ENCODE results near the gene MSN. TPM values are rescaled to one million over a fixed set of nuclear protein-coding genes. Genes with fewer than 3 reads are reported as not detected.

MSN gene
- total and polyA plus RNA-seq, 10 of the 15 experiments (the other 5 are each of a cell fraction or from before 2014, with no cell fraction given): 93.8 to 432 (median 270) TPM

- TF ChIP-seq, protein P1, sequence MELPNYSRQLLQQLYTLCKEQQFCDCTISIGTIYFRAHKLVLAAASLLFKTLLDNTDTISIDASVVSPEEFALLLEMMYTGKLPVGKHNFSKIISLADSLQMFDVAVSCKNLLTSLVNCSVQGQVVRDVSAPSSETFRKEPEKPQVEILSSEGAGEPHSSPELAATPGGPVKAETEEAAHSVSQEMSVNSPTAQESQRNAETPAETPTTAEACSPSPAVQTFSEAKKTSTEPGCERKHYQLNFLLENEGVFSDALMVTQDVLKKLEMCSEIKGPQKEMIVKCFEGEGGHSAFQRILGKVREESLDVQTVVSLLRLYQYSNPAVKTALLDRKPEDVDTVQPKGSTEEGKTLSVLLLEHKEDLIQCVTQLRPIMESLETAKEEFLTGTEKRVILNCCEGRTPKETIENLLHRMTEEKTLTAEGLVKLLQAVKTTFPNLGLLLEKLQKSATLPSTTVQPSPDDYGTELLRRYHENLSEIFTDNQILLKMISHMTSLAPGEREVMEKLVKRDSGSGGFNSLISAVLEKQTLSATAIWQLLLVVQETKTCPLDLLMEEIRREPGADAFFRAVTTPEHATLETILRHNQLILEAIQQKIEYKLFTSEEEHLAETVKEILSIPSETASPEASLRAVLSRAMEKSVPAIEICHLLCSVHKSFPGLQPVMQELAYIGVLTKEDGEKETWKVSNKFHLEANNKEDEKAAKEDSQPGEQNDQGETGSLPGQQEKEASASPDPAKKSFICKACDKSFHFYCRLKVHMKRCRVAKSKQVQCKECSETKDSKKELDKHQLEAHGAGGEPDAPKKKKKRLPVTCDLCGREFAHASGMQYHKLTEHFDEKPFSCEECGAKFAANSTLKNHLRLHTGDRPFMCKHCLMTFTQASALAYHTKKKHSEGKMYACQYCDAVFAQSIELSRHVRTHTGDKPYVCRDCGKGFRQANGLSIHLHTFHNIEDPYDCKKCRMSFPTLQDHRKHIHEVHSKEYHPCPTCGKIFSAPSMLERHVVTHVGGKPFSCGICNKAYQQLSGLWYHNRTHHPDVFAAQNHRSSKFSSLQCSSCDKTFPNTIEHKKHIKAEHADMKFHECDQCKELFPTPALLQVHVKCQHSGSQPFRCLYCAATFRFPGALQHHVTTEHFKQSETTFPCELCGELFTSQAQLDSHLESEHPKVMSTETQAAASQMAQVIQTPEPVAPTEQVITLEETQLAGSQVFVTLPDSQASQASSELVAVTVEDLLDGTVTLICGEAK (IDR thresholded peaks at IDR 0.05; ENCODE audit: borderline replicate concordance): no peak
These were observed 11.7 kb downstream of the MSN start (continued) for GRCh38 chrX:65679071-65679540.

- Histone ChIP-seq H3K4me1 (ENCODE audit: control insufficient read depth, insufficient read depth, low read length) (peaks cover 24% of the 10 kb centered on the region), H3K27me3 (replicated peaks in 1 of 2; ENCODE audit: control insufficient read depth in 2 of 2, insufficient read depth in 2 of 2, low read length in 1 of 2) (no peaks in the 10 kb centered on the region), H3K4me3 (no peak overlapping the region), H2AFZ (ENCODE audit: control insufficient read depth, low read depth, low read length) (no peak overlapping the region), H3K9ac (ENCODE audit: control insufficient read depth, insufficient read depth, low read length) (no peak overlapping the region), H3K36me3 (ENCODE audit: control insufficient read depth in 2 of 2, insufficient read depth in 2 of 2, low read length in 1 of 2) (peaks cover 0 to 3% of the 10 kb centered on the region in 2 experiments; a peak in 1 of 4 replicates), H3K27ac (ENCODE audit: control insufficient read depth, insufficient read depth) (no peak overlapping the region), H3K79me2 (ENCODE audit: control insufficient read depth, insufficient read depth, low read length) (peaks cover 85% of the 10 kb centered on the region), H3K9me3 (replicated peaks; ENCODE audit: control insufficient read depth, insufficient read depth, low read length) (no peaks in the 10 kb centered on the region), H4K20me1 (ENCODE audit: control insufficient read depth, insufficient read depth) (no peaks in the 10 kb centered on the region), H3K4me2 (ENCODE audit: control insufficient read depth, insufficient read depth) (no peak overlapping the region)
- ATAC-seq (peak; percentile 15), FAIRE-seq (no peak), DNase-seq (ENCODE audit: low read depth, low spot score) (no peak)
- RAD21 ChIA-PET (ENCODE audit: unreplicated experiment): interaction anchor here (1.6 kb wide), 1 partner anchor 9 kb away, joined by 5 read pairs; no protein-coding TSS in a partner anchor
- BruUV-seq (replicated peaks): no TSS peak
- POLR2A ChIA-PET: interaction anchor here (0.7 to 1.3 kb wide), 2 partner anchors 9 to 12 kb away, joined by 3 to 4 read pairs; no protein-coding TSS in a partner anchor
- intact Hi-C loops (cut with micrococcal nuclease; ENCODE audit: unreplicated experiment): no loop called here
- in situ Hi-C loops (cut with MboI): no loop called here
- CTCF ChIA-PET: interaction anchor here (1.2 to 1.9 kb wide), 2 partner anchors 13 to 16 kb away, joined by 3 to 12 read pairs; no protein-coding TSS in a partner anchor
- SMC1A ChIA-PET (ENCODE audit: uncharacterized antibody, unreplicated experiment): interaction anchor here (1.0 to 1.5 kb wide), 2 partner anchors 8 to 15 kb away, joined by 3 read pairs; no protein-coding TSS in a partner anchor
- TF ChIP-seq HDGF (IDR thresholded peaks at IDR 0.05) (no peak), TCF7 (IDR thresholded peaks at IDR 0.05; ENCODE audit: borderline replicate concordance) (no peak), HCFC1 (IDR thresholded peaks at IDR 0.05; ENCODE audit: low read length) (no peak), TCF12 (IDR thresholded peaks at IDR 0.05; ENCODE audit: low read depth, low read length) (no peak), JUNB (IDR thresholded peaks at IDR 0.05) (no peak), IKZF1 (conservative IDR thresholded peaks at IDR 0.05) (no peak), SIX5 (IDR thresholded peaks at IDR 0.05; ENCODE audit: low read depth, low read length, severe bottlenecking) (no peak), JUND (IDR thresholded peaks at IDR 0.05; ENCODE audit: low read depth, low read length) (no peak), ZNF622 (IDR thresholded peaks at IDR 0.05) (no peak)
- TF ChIP-seq, protein P2, sequence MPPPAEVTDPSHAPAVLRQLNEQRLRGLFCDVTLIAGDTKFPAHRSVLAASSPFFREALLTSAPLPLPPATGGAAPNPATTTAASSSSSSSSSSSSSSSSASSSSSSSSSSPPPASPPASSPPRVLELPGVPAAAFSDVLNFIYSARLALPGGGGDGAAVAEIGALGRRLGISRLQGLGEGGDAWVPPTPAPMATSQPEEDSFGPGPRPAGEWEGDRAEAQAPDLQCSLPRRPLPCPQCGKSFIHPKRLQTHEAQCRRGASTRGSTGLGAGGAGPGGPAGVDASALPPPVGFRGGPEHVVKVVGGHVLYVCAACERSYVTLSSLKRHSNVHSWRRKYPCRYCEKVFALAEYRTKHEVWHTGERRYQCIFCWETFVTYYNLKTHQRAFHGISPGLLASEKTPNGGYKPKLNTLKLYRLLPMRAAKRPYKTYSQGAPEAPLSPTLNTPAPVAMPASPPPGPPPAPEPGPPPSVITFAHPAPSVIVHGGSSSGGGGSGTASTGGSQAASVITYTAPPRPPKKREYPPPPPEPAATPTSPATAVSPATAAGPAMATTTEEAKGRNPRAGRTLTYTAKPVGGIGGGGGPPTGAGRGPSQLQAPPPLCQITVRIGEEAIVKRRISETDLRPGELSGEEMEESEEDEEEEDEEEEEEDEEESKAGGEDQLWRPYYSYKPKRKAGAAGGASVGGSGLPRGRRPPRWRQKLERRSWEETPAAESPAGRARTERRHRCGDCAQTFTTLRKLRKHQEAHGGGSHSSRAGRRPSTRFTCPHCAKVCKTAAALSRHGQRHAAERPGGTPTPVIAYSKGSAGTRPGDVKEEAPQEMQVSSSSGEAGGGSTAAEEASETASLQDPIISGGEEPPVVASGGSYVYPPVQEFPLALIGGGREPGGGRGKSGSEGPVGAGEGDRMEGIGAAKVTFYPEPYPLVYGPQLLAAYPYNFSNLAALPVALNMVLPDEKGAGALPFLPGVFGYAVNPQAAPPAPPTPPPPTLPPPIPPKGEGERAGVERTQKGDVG (CRISPR knock-in tag; IDR thresholded peaks at IDR 0.05): no peak
- TF ChIP-seq, protein P3, sequence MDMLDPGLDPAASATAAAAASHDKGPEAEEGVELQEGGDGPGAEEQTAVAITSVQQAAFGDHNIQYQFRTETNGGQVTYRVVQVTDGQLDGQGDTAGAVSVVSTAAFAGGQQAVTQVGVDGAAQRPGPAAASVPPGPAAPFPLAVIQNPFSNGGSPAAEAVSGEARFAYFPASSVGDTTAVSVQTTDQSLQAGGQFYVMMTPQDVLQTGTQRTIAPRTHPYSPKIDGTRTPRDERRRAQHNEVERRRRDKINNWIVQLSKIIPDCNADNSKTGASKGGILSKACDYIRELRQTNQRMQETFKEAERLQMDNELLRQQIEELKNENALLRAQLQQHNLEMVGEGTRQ (IDR thresholded peaks at IDR 0.05; ENCODE audit: borderline replicate concordance, low read depth, low read length): no peak
- TF ChIP-seq, protein P4, sequence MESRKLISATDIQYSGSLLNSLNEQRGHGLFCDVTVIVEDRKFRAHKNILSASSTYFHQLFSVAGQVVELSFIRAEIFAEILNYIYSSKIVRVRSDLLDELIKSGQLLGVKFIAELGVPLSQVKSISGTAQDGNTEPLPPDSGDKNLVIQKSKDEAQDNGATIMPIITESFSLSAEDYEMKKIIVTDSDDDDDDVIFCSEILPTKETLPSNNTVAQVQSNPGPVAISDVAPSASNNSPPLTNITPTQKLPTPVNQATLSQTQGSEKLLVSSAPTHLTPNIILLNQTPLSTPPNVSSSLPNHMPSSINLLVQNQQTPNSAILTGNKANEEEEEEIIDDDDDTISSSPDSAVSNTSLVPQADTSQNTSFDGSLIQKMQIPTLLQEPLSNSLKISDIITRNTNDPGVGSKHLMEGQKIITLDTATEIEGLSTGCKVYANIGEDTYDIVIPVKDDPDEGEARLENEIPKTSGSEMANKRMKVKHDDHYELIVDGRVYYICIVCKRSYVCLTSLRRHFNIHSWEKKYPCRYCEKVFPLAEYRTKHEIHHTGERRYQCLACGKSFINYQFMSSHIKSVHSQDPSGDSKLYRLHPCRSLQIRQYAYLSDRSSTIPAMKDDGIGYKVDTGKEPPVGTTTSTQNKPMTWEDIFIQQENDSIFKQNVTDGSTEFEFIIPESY (IDR thresholded peaks at IDR 0.05): no peak
These were observed 14.4 kb downstream of the MSN start for GRCh38 chrX:65681810-65682209.

Data from GM12878 (cell line).